GM15510 (cell line): Measurements from ENCODE around the gene BUD13.

Source experiments
- POLR2A ChIP-seq: IDR thresholded peaks from 3 replicates; pipeline ENCODE4 v1.6.1; 2011; ENCODE audit warnings: borderline replicate concordance; ENCODE audit not compliant: insufficient read length; ENCODE audit errors: extremely low read depth

Gene BUD13

GRCh38 chr11:116733969-116734508 is 38.7 kb downstream of the BUD13 start:
- TF ChIP-seq POLR2A, result no peak

GRCh38 chr11:116733043-116733755 is 39.6 kb downstream of the BUD13 start:
- TF ChIP-seq POLR2A, result no peak

- TF ChIP-seq POLR2A, result no peak
Measured at GRCh38 chr11:116732271-116733042, 40.3 kb downstream of the BUD13 start.

GRCh38 chr11:116731821-116732220 is 41.0 kb downstream of the BUD13 start:
- TF ChIP-seq POLR2A, result no peak

- TF ChIP-seq POLR2A, result no peak
Measured at GRCh38 chr11:116731097-116731761, 41.6 kb downstream of the BUD13 start.

GRCh38 chr11:116730601-116731000 is 42.2 kb downstream of the BUD13 start:
- no peak for TF ChIP-seq POLR2A

- no peak for TF ChIP-seq POLR2A
Measured at GRCh38 chr11:116730241-116730561, 42.6 kb downstream of the BUD13 start.

GRCh38 chr11:116729501-116730240 is 43.1 kb downstream of the BUD13 start:
- TF ChIP-seq POLR2A, result no peak

- TF ChIP-seq POLR2A, result no peak
Measured at GRCh38 chr11:116727990-116728389, 44.8 kb downstream of the BUD13 start.

GRCh38 chr11:116725434-116726221 is 47.2 kb downstream of the BUD13 start:
- TF ChIP-seq POLR2A, result no peak

GRCh38 chr11:116724813-116725212 is 48.0 kb downstream of the BUD13 start:
- no peak for TF ChIP-seq POLR2A

GRCh38 chr11:116723511-116723910 is 49.3 kb downstream of the BUD13 start:
- TF ChIP-seq POLR2A, result no peak

GRCh38 chr11:116721988-116722387 is 50.8 kb downstream of the BUD13 start:
- no peak for TF ChIP-seq POLR2A

- TF ChIP-seq POLR2A, result no peak
Measured at GRCh38 chr11:116720895-116721294, 51.9 kb downstream of the BUD13 start.
